Astrocyte of the cerebellum (primary cell): ENCODE data around the gene CDKL4.

Source experiments
- DNase-seq: peaks from one replicate; pipeline ENCODE4 v3.0.0-alpha.2; 2011; ENCODE audit warnings: low read depth
- H3K4me3 ChIP-seq: 2 replicates; pipeline ENCODE4 v1.5.1; 2011; ENCODE audit warnings: mild to moderate bottlenecking, low read depth, low read length, moderate library complexity
- CTCF ChIP-seq: IDR thresholded peaks from 2 replicates; pipeline ENCODE4 v1.5.1; 2012; ENCODE audit warnings: low read length, low read depth, moderate library complexity, mild to moderate bottlenecking; ENCODE audit errors: missing control alignments
- in situ Hi-C: cut with HindIII; loops from 2 replicates; pipeline ENCODE4 v1.10.0; 2017; ENCODE audit warnings: low sequenced_read_pairs

The CDKL4 gene

GRCh38 chr2:39269941-39270340 is 26.2 kb upstream of the CDKL4 start:
- DNase-seq, result no peak
- in situ Hi-C loops, result no loop called here
- TF ChIP-seq CTCF, result no peak
- H3K4me3 ChIP-seq, result no peak overlapping the region

- in situ Hi-C loops, result no loop called here
- no peak overlapping the region for H3K4me3 ChIP-seq
- peak; percentile 3 for DNase-seq
- TF ChIP-seq CTCF, result no peak
Measured at GRCh38 chr2:39266916-39267434, 23.2 kb upstream of the CDKL4 start.

GRCh38 chr2:39266139-39266805 is 22.5 kb upstream of the CDKL4 start:
- no peak overlapping the region for H3K4me3 ChIP-seq
- DNase-seq, result no peak
- in situ Hi-C loops, result no loop called here
- TF ChIP-seq CTCF, result no peak

- no peak for DNase-seq
- H3K4me3 ChIP-seq, result no peak overlapping the region
- in situ Hi-C loops, result no loop called here
- no peak for TF ChIP-seq CTCF
Measured at GRCh38 chr2:39265315-39265714, 21.5 kb upstream of the CDKL4 start.

- no peak for TF ChIP-seq CTCF
- no peak for DNase-seq
- no peak overlapping the region for H3K4me3 ChIP-seq
- in situ Hi-C loops, result no loop called here
Measured at GRCh38 chr2:39264733-39265132, 21.0 kb upstream of the CDKL4 start.

- in situ Hi-C loops, result no loop called here
- TF ChIP-seq CTCF, result no peak
- no peak for DNase-seq
- H3K4me3 ChIP-seq, result no peak overlapping the region
Measured at GRCh38 chr2:39260087-39260486, 16.3 kb upstream of the CDKL4 start.

- in situ Hi-C loops, result no loop called here
- H3K4me3 ChIP-seq, result no peak overlapping the region
- no peak for DNase-seq
- TF ChIP-seq CTCF, result no peak
Measured at GRCh38 chr2:39256040-39256439, 12.3 kb upstream of the CDKL4 start.
